OCI-LY3 (cell line): ENCODE measurements around the gene ERBB4.
A peak's percentile ranks its signal among the peaks of the same experiment; 100 is the strongest.

Source experiments
- H2AFZ ChIP-seq: fragments of 200-600, 300-600 bp; shearing (Covaris generic); 2 replicates; pipeline ENCODE4 v1.6.0; 2014; ENCODE audit warnings: antibody characterized with exemption, low read depth, low read length
- H3K27ac ChIP-seq: fragments of 200-600, 300-600 bp; sonication (generic); 2 replicates; pipeline ENCODE4 v1.5.1; 2014; ENCODE audit warnings: mild to moderate bottlenecking, low read length, moderate library complexity, mixed read lengths
- H3K27me3 ChIP-seq: fragments of 200-600, 300-600 bp; sonication (generic); 2 replicates; pipeline ENCODE4 v1.6.1; 2014; ENCODE audit warnings: low read depth, low read length, mixed read lengths
- H3K36me3 ChIP-seq: fragments of 200-600, 300-600 bp; sonication (generic); replicated peaks from 2 replicates; pipeline ENCODE3; 2014; ENCODE audit warnings: low read depth, low read length, mixed read lengths
- H3K4me1 ChIP-seq: fragments of 300-600, 200-600 bp; sonication (generic); 2 replicates; pipeline ENCODE4 v1.6.1; 2014; ENCODE audit warnings: low read length, mixed read lengths
- H3K4me2 ChIP-seq: fragments of 200-600, 300-600 bp; sonication (generic); 2 replicates; pipeline ENCODE4 v1.6.1; 2014; ENCODE audit warnings: low read length, mixed read lengths
- H3K4me3 ChIP-seq: fragments of 300-600, 200-600 bp; sonication (generic); 2 replicates; pipeline ENCODE4 v1.5.1; 2014; ENCODE audit warnings: antibody characterized with exemption, mild to moderate bottlenecking, low read length, moderate library complexity
- H3K79me2 ChIP-seq: fragments of 300-600, 200-600 bp; shearing (Covaris generic); 2 replicates; pipeline ENCODE4 v1.6.1; 2014; ENCODE audit warnings: mild to moderate bottlenecking, low read length, mixed read lengths
- H3K9ac ChIP-seq: fragments of 300-600, 200-600 bp; shearing (Covaris generic); 2 replicates; pipeline ENCODE4 v1.6.0; 2014; ENCODE audit warnings: mild to moderate bottlenecking, low read length, moderate library complexity
- H3K9me3 ChIP-seq: fragments of 200-600, 300-600 bp; shearing (Covaris generic); 2 replicates; pipeline ENCODE4 v1.6.1; 2014; ENCODE audit warnings: low read length, mixed read lengths; ENCODE audit not compliant: insufficient read depth
- H4K20me1 ChIP-seq: fragments of 200-600, 300-600 bp; sonication (generic); 2 replicates; pipeline ENCODE4 v1.6.1; 2016; ENCODE audit warnings: low read length, mixed read lengths; ENCODE audit not compliant: insufficient read depth
- CTCF ChIP-seq: fragments of 200-600, 300-600 bp; sonication (generic); IDR thresholded peaks from 2 replicates; pipeline ENCODE4 v1.5.1; 2014; ENCODE audit warnings: antibody characterized with exemption, low read length, low read depth
- EZH2phosphoT487 ChIP-seq: fragments of 200-600 bp; shearing (Covaris generic); IDR thresholded peaks from 2 replicates; pipeline ENCODE4 v1.6.1; 2018; ENCODE audit warnings: antibody characterized with exemption, mixed run types, low read depth

Gene ERBB4

GRCh38 chr2:212181646-212182045 lies 357.0 kb downstream of the ERBB4 start:
- Histone ChIP-seq H3K36me3 (no peaks in the 10 kb centered on the region), H3K9ac (no peak overlapping the region), H3K27me3 (no peaks in the 10 kb centered on the region), H4K20me1 (no peaks in the 10 kb centered on the region), H3K27ac (no peak overlapping the region), H2AFZ (no peak overlapping the region), H3K4me1 (no peaks in the 10 kb centered on the region), H3K9me3 (no peaks in the 10 kb centered on the region), H3K79me2 (no peaks in the 10 kb centered on the region), H3K4me2 (no peak overlapping the region), H3K4me3 (no peak overlapping the region)
- TF ChIP-seq EZH2phosphoT487 (no peak), CTCF (no peak)

GRCh38 chr2:212180408-212181083 lies 358.1 kb downstream of the ERBB4 start:
- no peaks in the 10 kb centered on the region for H3K27me3 ChIP-seq
- H3K4me2 ChIP-seq: no peak overlapping the region
- H4K20me1 ChIP-seq: no peaks in the 10 kb centered on the region
- H3K9ac ChIP-seq: no peak overlapping the region
- TF ChIP-seq EZH2phosphoT487 (no peak), CTCF (no peak)
- H3K4me1 ChIP-seq: no peaks in the 10 kb centered on the region
- no peak overlapping the region for H3K27ac ChIP-seq
- H3K36me3 ChIP-seq: no peaks in the 10 kb centered on the region
- no peaks in the 10 kb centered on the region for H3K9me3 ChIP-seq
- H2AFZ ChIP-seq: no peak overlapping the region
- no peak overlapping the region for H3K4me3 ChIP-seq
- H3K79me2 ChIP-seq: no peaks in the 10 kb centered on the region

- no peak overlapping the region for H3K4me3 ChIP-seq
- H4K20me1 ChIP-seq: no peaks in the 10 kb centered on the region
- H3K9me3 ChIP-seq: no peaks in the 10 kb centered on the region
- H3K79me2 ChIP-seq: no peaks in the 10 kb centered on the region
- no peak overlapping the region for H2AFZ ChIP-seq
- no peaks in the 10 kb centered on the region for H3K27me3 ChIP-seq
- TF ChIP-seq EZH2phosphoT487 (no peak), CTCF (peak; percentile 30; the same call in 1 of the 2 replicates)
- H3K9ac ChIP-seq: no peak overlapping the region
- no peak overlapping the region for H3K4me2 ChIP-seq
- H3K4me1 ChIP-seq: no peaks in the 10 kb centered on the region
- H3K27ac ChIP-seq: no peak overlapping the region
- H3K36me3 ChIP-seq: no peaks in the 10 kb centered on the region
These were observed 360.9 kb downstream of the ERBB4 start for GRCh38 chr2:212177724-212178123.

- Histone ChIP-seq H3K27me3 (no peaks in the 10 kb centered on the region), H3K36me3 (no peaks in the 10 kb centered on the region), H3K9ac (no peak overlapping the region), H3K4me1 (no peaks in the 10 kb centered on the region), H4K20me1 (no peaks in the 10 kb centered on the region), H3K27ac (no peak overlapping the region), H3K4me2 (no peak overlapping the region), H3K4me3 (no peak overlapping the region), H3K79me2 (no peaks in the 10 kb centered on the region), H2AFZ (no peak overlapping the region), H3K9me3 (no peaks in the 10 kb centered on the region)
- TF ChIP-seq CTCF (no peak), EZH2phosphoT487 (no peak)
These were observed 362.5 kb downstream of the ERBB4 start for GRCh38 chr2:212176151-212176550.
